WTC11 (cell line): ENCODE results near the gene EML2.

Experiments
- TF ChIP-seq, protein P1 (sequence below): sonication (generic); formaldehyde crosslinking; IDR thresholded peaks from 2 replicates; pipeline ENCODE4 v1.8.1; 2023; ENCODE audit warnings: mild to moderate bottlenecking, missing genetic modification reagents, moderate library complexity
- TF ChIP-seq, protein P2 (sequence below): sonication (generic); formaldehyde crosslinking; IDR thresholded peaks from 2 replicates; pipeline ENCODE4 v1.8.0; 2023; ENCODE audit warnings: missing genetic modification reagents, mild to moderate bottlenecking, borderline replicate concordance

DNA sequence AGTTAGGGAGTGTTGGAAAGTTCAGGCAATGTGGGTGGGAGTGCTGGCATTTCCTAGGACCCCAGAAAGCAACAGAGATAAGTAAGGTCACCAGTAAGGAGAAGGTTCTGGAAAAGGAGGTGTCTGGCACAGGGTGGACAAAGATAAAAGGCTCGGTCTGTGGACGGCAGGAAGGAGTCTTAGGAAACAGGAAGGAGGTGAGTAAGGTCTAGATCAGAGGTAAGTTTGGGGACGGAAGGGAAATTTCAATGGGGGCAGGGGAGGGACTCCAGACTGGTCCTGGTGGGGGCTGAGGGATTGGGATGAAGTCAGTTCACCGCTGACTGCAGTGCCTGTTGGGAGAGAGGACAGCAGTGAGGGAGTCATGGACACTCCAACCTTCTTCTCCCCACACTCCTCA lies 46.8 kb downstream of the EML2 start:
- TF ChIP-seq, protein P1, sequence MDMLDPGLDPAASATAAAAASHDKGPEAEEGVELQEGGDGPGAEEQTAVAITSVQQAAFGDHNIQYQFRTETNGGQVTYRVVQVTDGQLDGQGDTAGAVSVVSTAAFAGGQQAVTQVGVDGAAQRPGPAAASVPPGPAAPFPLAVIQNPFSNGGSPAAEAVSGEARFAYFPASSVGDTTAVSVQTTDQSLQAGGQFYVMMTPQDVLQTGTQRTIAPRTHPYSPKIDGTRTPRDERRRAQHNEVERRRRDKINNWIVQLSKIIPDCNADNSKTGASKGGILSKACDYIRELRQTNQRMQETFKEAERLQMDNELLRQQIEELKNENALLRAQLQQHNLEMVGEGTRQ (CRISPR knock-in tag): no peak
- TF ChIP-seq, protein P2, sequence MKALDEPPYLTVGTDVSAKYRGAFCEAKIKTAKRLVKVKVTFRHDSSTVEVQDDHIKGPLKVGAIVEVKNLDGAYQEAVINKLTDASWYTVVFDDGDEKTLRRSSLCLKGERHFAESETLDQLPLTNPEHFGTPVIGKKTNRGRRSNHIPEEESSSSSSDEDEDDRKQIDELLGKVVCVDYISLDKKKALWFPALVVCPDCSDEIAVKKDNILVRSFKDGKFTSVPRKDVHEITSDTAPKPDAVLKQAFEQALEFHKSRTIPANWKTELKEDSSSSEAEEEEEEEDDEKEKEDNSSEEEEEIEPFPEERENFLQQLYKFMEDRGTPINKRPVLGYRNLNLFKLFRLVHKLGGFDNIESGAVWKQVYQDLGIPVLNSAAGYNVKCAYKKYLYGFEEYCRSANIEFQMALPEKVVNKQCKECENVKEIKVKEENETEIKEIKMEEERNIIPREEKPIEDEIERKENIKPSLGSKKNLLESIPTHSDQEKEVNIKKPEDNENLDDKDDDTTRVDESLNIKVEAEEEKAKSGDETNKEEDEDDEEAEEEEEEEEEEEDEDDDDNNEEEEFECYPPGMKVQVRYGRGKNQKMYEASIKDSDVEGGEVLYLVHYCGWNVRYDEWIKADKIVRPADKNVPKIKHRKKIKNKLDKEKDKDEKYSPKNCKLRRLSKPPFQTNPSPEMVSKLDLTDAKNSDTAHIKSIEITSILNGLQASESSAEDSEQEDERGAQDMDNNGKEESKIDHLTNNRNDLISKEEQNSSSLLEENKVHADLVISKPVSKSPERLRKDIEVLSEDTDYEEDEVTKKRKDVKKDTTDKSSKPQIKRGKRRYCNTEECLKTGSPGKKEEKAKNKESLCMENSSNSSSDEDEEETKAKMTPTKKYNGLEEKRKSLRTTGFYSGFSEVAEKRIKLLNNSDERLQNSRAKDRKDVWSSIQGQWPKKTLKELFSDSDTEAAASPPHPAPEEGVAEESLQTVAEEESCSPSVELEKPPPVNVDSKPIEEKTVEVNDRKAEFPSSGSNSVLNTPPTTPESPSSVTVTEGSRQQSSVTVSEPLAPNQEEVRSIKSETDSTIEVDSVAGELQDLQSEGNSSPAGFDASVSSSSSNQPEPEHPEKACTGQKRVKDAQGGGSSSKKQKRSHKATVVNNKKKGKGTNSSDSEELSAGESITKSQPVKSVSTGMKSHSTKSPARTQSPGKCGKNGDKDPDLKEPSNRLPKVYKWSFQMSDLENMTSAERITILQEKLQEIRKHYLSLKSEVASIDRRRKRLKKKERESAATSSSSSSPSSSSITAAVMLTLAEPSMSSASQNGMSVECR (CRISPR knock-in tag): no peak
